Hepatocyte (in vitro differentiated cells): Measurements from ENCODE around the gene HYAL3. TPM values are rescaled to one million over a fixed set of nuclear protein-coding genes. Genes with fewer than 3 reads are reported as not detected.

Experiments used
- DNase-seq: peaks from one replicate; pipeline ENCODE4 v3.0.0-alpha.2; 2016; ENCODE audit warnings: low spot score
- H2AFZ ChIP-seq: fragments of 200-600 bp; sonication (generic); 2 replicates; pipeline ENCODE4 v1.6.0; 2016; ENCODE audit warnings: antibody characterized with exemption, mild to moderate bottlenecking
- H3K27ac ChIP-seq: fragments of 200-600 bp; sonication (generic); 2 replicates; pipeline ENCODE4 v1.5.1; 2016; ENCODE audit warnings: mild to moderate bottlenecking
- H3K27me3 ChIP-seq: fragments of 200-600 bp; sonication (generic); 2 replicates; pipeline ENCODE4 v1.6.1; 2016
- H3K36me3 ChIP-seq: fragments of 200-600 bp; sonication (generic); replicated peaks from 2 replicates; pipeline ENCODE4 v1.5.1; 2016; ENCODE audit warnings: low read depth; ENCODE audit not compliant: insufficient read depth
- H3K4me1 ChIP-seq: fragments of 200-600 bp; sonication (generic); 2 replicates; pipeline ENCODE4 v1.5.1; 2016; ENCODE audit warnings: mild to moderate bottlenecking, moderate library complexity; ENCODE audit not compliant: insufficient read depth
- H3K4me2 ChIP-seq: fragments of 200-600 bp; sonication (generic); 2 replicates; pipeline ENCODE4 v1.6.0; 2016
- H3K4me3 ChIP-seq: fragments of 200-600 bp; sonication (generic); 2 replicates; pipeline ENCODE4 v1.5.1; 2016; ENCODE audit warnings: mild to moderate bottlenecking
- H3K79me2 ChIP-seq: fragments of 200-600 bp; sonication (generic); 2 replicates; pipeline ENCODE4 v1.6.0; 2017; ENCODE audit warnings: mild to moderate bottlenecking
- H3K9me2 ChIP-seq: fragments of 200-600 bp; sonication (generic); replicated peaks from 2 replicates; pipeline ENCODE4 v1.6.0; 2017; ENCODE audit warnings: mild to moderate bottlenecking; ENCODE audit not compliant: insufficient read depth
- H3K9me3 ChIP-seq: fragments of 200-600 bp; sonication (generic); 2 replicates; pipeline ENCODE4 v1.5.1; 2016; ENCODE audit warnings: low read depth, mild to moderate bottlenecking
- H4K20me1 ChIP-seq: fragments of 200-600 bp; sonication (generic); 2 replicates; pipeline ENCODE4 v1.6.0; 2016; ENCODE audit warnings: mild to moderate bottlenecking; ENCODE audit not compliant: insufficient read depth, poor library complexity, severe bottlenecking
- EZH2 ChIP-seq: fragments of 200-600 bp; sonication (generic); IDR thresholded peaks from 2 replicates; pipeline ENCODE4 v1.6.1; 2016; ENCODE audit warnings: antibody characterized with exemption, mild to moderate bottlenecking, borderline replicate concordance
- EZH2phosphoT487 ChIP-seq: fragments of 200-600 bp; sonication (generic); IDR thresholded peaks from one replicate; pipeline ENCODE4 v1.6.1; 2018; ENCODE audit warnings: antibody characterized with exemption, mild to moderate bottlenecking, low read depth, moderate library complexity; ENCODE audit not compliant: unreplicated experiment, severe bottlenecking
- WGBS: methylation state at CpG from one replicate; pipeline ENCODE4 v1.1.6; 2016; ENCODE audit warnings: low lambda C conversion rate; ENCODE audit errors: missing lambda C conversion rate; 5-methylcytosine and 5-hydroxymethylcytosine counted together
- polyA plus RNA-seq: library from polyadenylated mRNA; unstranded; fragments of >200 nt; fragmentation: Nextera tagmentation; extraction: Ambion mirVana; gene quantifications from 2 replicates; pipeline ENCODE4 v1.2.1, GENCODE V29; 2016
- total RNA-seq: library from RNA; depleted of rRNA; stranded (reverse); fragments of >200 nt; gene quantifications from 2 replicates; pipeline ENCODE4 v1.2.3, GENCODE V29; 2014
- TF ChIP-seq, protein P1 (sequence below): fragments of 200-600 bp; sonication (generic); IDR thresholded peaks from 2 replicates; pipeline ENCODE4 v1.5.1; 2016; ENCODE audit warnings: antibody characterized with exemption, mild to moderate bottlenecking; ENCODE audit not compliant: poor library complexity

Gene HYAL3
- total and polyA plus RNA-seq, 2 experiments from 2014 or later = 3.7 to 7.0 TPM

DNA sequence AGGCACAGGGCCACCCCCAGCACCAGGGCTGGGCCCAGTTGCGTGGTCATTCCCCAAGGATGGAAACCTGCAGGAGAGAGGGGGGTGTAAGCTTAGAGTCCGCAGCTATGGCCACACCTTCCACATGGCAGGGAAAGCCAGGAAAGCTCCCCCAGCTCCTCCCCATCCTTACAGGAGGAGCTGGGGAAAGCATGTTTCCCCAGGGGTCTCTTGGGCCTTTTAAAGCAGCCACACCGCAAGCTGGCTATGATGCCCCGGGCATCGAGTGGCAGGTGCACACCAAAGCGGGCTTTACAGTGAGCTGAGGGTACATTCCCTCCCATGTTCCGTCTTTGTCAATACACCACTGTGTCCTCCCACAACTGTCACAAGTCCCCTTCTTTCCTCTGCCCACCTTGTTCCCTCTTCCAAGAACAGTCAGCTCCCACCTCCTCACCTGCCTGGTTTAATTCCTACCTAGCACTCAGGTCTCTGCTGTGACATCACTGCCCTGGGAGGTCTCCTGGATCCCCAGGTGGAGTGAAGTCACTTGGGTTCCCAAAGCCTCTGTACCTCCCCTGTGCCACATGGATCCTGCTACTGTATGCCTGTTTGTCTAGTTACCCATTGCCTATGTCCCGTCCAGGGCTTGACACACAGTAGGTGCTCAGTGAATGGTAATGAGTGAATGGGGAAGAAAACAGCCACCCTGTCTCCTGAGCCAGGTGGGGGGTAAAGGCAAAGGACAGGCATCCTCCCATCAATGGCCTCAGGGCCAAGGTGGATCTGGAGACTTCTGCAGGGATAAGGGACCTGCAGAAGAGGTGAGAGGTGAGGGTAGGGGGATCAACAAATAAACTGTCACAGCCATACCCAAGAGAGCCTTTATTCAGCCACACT is 3.4 kb downstream of the HYAL3 start:
- Histone ChIP-seq H4K20me1 (no peaks in the 10 kb centered on the region), H3K79me2 (peaks cover 18% of the 10 kb centered on the region), H3K27ac (no peak overlapping the region), H3K9me3 (no peaks in the 10 kb centered on the region), H3K4me3 (no peak overlapping the region), H3K4me2 (no peak overlapping the region), H3K36me3 (no peaks in the 10 kb centered on the region), H3K4me1 (peaks cover 33% of the 10 kb centered on the region), H2AFZ (no peak overlapping the region), H3K9me2 (no peaks in the 10 kb centered on the region), H3K27me3 (no peaks in the 10 kb centered on the region)
- no peak for DNase-seq
- TF ChIP-seq, protein P1, sequence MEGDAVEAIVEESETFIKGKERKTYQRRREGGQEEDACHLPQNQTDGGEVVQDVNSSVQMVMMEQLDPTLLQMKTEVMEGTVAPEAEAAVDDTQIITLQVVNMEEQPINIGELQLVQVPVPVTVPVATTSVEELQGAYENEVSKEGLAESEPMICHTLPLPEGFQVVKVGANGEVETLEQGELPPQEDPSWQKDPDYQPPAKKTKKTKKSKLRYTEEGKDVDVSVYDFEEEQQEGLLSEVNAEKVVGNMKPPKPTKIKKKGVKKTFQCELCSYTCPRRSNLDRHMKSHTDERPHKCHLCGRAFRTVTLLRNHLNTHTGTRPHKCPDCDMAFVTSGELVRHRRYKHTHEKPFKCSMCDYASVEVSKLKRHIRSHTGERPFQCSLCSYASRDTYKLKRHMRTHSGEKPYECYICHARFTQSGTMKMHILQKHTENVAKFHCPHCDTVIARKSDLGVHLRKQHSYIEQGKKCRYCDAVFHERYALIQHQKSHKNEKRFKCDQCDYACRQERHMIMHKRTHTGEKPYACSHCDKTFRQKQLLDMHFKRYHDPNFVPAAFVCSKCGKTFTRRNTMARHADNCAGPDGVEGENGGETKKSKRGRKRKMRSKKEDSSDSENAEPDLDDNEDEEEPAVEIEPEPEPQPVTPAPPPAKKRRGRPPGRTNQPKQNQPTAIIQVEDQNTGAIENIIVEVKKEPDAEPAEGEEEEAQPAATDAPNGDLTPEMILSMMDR = no peak
- TF ChIP-seq EZH2 (no peak), EZH2phosphoT487 (no peak)
- 91% methylated on average over 8 of the region's 8 CpGs for WGBS

DNA sequence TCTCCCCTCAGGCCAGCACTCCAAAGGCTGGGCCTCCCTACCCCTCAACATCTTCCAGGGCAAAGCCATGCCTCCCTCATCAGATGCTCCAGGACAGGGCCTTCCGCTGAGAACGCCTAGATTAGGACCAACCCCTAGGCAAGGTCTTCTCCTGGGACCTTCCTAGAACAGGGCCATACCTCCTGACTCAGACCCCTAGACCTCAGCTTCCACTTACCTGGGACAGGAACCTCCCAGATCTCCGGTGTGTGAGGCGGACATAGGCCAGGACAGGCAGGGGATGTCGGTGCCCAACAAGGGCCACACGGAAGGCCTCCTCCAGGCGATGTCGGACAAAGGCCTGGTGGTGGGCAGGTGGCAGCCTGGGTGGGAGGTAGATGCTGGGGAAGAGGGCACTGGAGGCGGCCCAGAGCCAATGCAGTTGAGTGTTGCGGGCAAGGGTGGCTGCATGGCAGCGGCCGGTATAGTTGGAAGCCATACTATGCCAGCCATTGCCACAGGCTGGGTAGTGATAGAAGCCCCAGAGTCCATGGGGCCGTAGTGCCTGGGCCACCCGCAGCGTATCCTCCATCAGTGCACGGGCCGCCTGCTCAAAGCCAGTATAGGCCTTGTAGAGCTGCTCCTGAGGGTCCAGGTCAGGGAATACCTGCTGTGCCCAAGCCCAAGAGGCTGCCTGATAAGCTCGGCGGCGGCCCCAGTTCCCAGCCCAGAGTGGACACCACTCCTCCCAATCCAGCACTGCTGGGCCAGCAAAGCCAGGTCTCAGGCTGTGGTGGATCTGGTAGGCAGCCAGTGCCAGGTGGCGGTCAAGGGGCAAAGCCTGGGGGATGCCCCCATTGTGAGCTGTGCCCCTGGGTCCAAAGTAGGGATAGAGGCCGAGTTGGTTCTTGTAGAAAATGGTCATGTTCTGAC is 4.5 kb downstream of the HYAL3 start:
- Histone ChIP-seq H3K79me2 (peaks cover 20% of the 10 kb centered on the region), H3K27me3 (no peaks in the 10 kb centered on the region), H3K36me3 (no peaks in the 10 kb centered on the region), H3K4me2 (no peak overlapping the region), H3K4me1 (peaks cover 23% of the 10 kb centered on the region), H3K9me2 (no peaks in the 10 kb centered on the region), H2AFZ (no peak overlapping the region), H3K4me3 (no peak overlapping the region), H3K9me3 (no peaks in the 10 kb centered on the region), H3K27ac (no peak overlapping the region), H4K20me1 (no peaks in the 10 kb centered on the region)
- DNase-seq = no peak
- 96% methylated on average over 22 of the region's 22 CpGs for WGBS
- no peak for TF ChIP-seq EZH2phosphoT487

DNA sequence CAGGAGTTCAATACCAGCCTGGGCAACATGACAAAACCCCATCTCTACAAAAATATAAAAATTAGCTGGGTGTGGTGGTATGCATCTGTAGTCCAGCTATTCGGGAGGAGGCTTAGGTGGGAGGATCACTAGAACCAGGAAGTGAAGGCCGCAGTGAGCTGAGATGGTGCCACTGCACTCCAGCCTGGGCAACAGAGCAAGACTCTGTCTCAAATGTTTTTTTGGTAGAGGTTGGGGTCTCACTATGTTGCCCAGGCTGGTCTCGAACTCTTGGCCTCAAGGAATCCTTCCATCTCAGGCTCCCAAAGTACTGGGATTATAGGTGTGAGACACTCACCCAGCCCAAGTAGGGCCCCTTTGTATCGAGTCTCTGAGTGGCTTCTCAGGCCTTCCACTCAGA is 5.1 kb downstream of the HYAL3 start:
- WGBS = 94% methylated on average over 4 of the region's 4 CpGs
- Histone ChIP-seq H3K36me3 (no peaks in the 10 kb centered on the region), H3K27me3 (no peaks in the 10 kb centered on the region), H3K9me3 (no peaks in the 10 kb centered on the region), H4K20me1 (no peaks in the 10 kb centered on the region), H3K4me3 (no peak overlapping the region), H3K79me2 (peaks cover 20% of the 10 kb centered on the region), H3K9me2 (no peaks in the 10 kb centered on the region), H3K27ac (no peak overlapping the region), H3K4me1 (peaks cover 23% of the 10 kb centered on the region), H2AFZ (no peak overlapping the region), H3K4me2 (no peak overlapping the region)
- DNase-seq = no peak
- no peak for TF ChIP-seq EZH2phosphoT487
- TF ChIP-seq, protein P1 = no peak
- TF ChIP-seq EZH2 = no peak
